CD4-positive, CD25-positive, alpha-beta regulatory T cell (primary cell): ENCODE results near the gene SPINT2. TPM values are rescaled to one million over a fixed set of nuclear protein-coding genes. Genes with fewer than 3 reads are reported as not detected.

Experiments
- ATAC-seq, 2 donors: fragments of 150-1000 bp; cut with Tn5 transposase; one replicate each; pipeline ENCODE4 v1.10.0; 2021; ENCODE audit warnings: low read depth in 2 of 2, moderate number of reproducible peaks in 2 of 2, moderate library complexity in 1 of 2
- DNase-seq, 3 donors: peaks; one replicate each; pipeline versions ENCODE4 v3.0.0 to v3.0.0-alpha.2; 2012 to 2022; ENCODE audit warnings: mixed read lengths in 1 of 3
- H3K27ac ChIP-seq: one replicate; pipeline ENCODE4 v1.7.0; 2013; ENCODE audit warnings: mild to moderate bottlenecking, low read length; ENCODE audit not compliant: insufficient read depth, poor library complexity, severe bottlenecking
- H3K27me3 ChIP-seq: one replicate; pipeline ENCODE4 v1.7.0; 2013; ENCODE audit warnings: low read length; ENCODE audit not compliant: control insufficient read depth, insufficient read depth
- H3K36me3 ChIP-seq: one replicate; pipeline ENCODE4 v1.7.0; 2013; ENCODE audit warnings: mild to moderate bottlenecking, low read length, moderate library complexity; ENCODE audit not compliant: control insufficient read depth, insufficient read depth
- H3K4me1 ChIP-seq: 2 replicates; pipeline ENCODE4 v1.7.0; 2013; ENCODE audit warnings: mild to moderate bottlenecking, low read length; ENCODE audit not compliant: insufficient read depth, control insufficient read depth, poor library complexity, severe bottlenecking
- H3K4me3 ChIP-seq: one replicate; pipeline ENCODE4 v1.7.0; 2013; ENCODE audit warnings: low read depth, mild to moderate bottlenecking, low read length, moderate library complexity
- H3K9me3 ChIP-seq, 2 experiments: 1 replicate in 1 of 2; 2 replicates in 1 of 2; pipeline ENCODE4 v1.7.0; 2013; ENCODE audit warnings: low read length in 2 of 2, mild to moderate bottlenecking in 1 of 2, moderate library complexity in 1 of 2; ENCODE audit not compliant: control insufficient read depth in 2 of 2
- H3K27ac Mint-ChIP-seq, 3 donors: one replicate each; pipeline ENCODE4 v1.8.0; 2020 to 2022; ENCODE audit warnings: mild to moderate bottlenecking in 3 of 3, mixed read lengths in 3 of 3, moderate library complexity in 2 of 3
- H3K27me3 Mint-ChIP-seq: one replicate; pipeline ENCODE4 v1.8.0; 2022; ENCODE audit warnings: mild to moderate bottlenecking, mixed read lengths
- H3K36me3 Mint-ChIP-seq: one replicate; pipeline ENCODE4 v1.8.0; 2020; ENCODE audit warnings: mixed read lengths
- H3K4me1 Mint-ChIP-seq, 4 donors: one replicate each; pipeline ENCODE4 v1.8.0; 2020 to 2022; ENCODE audit warnings: mixed read lengths in 4 of 4, mild to moderate bottlenecking in 1 of 4
- H3K4me3 Mint-ChIP-seq, 4 donors: one replicate each; pipeline ENCODE4 v1.8.0; 2020 to 2022; ENCODE audit warnings: mild to moderate bottlenecking in 4 of 4, mixed read lengths in 4 of 4, moderate library complexity in 3 of 4
- H3K9me3 Mint-ChIP-seq, 7 donors: one replicate each; pipeline ENCODE4 v1.8.0; 2020 to 2022; ENCODE audit warnings: mixed read lengths in 7 of 7, mild to moderate bottlenecking in 3 of 7, moderate library complexity in 2 of 7
- polyA plus RNA-seq, 4 donors: library from polyadenylated mRNA; unstranded; fragments of 300-500 nt; fragmentation: Illumina TruSeq; gene quantifications; one replicate each; pipeline ENCODE4 v1.2.3, GENCODE V29; 2021
- total RNA-seq: library from RNA; stranded (reverse); gene quantifications from one replicate; pipeline ENCODE4 v1.2.3, GENCODE V29; 2022

SPINT2 gene
- total and polyA plus RNA-seq, 5 donors from 2014 or later, result 15.6 to 70.4 (median 40.0) TPM

GRCh38 chr19:38276942-38277517 is 12.7 kb downstream of the SPINT2 start:
- no peaks in the 10 kb centered on the region for H3K9me3 ChIP-seq
- H3K36me3 ChIP-seq, result no peaks in the 10 kb centered on the region
- ATAC-seq (no peak), DNase-seq (no peak)
- no peak overlapping the region for H3K4me3 ChIP-seq
- no peak overlapping the region for H3K27ac ChIP-seq
- H3K27ac Mint-ChIP-seq, result no peak overlapping the region
- H3K9me3 Mint-ChIP-seq, result no peaks in the 10 kb centered on the region
- peaks cover 10% of the 10 kb centered on the region for H3K36me3 Mint-ChIP-seq
- H3K27me3 Mint-ChIP-seq, result no peaks in the 10 kb centered on the region
- peaks cover 0 to 5% (median 2%) of the 10 kb centered on the region in 4 donors for H3K4me1 Mint-ChIP-seq
- H3K27me3 ChIP-seq, result no peaks in the 10 kb centered on the region
- H3K4me1 ChIP-seq, result peaks cover 5% of the 10 kb centered on the region
- H3K4me3 Mint-ChIP-seq, result no peak overlapping the region

GRCh38 chr19:38277549-38277948 is 13.2 kb downstream of the SPINT2 start:
- H3K36me3 ChIP-seq, result no peaks in the 10 kb centered on the region
- no peak overlapping the region for H3K4me3 Mint-ChIP-seq
- no peak for DNase-seq
- H3K36me3 Mint-ChIP-seq, result peaks cover 10% of the 10 kb centered on the region
- no peaks in the 10 kb centered on the region for H3K27me3 Mint-ChIP-seq
- H3K9me3 ChIP-seq, result no peaks in the 10 kb centered on the region
- no peaks in the 10 kb centered on the region for H3K9me3 Mint-ChIP-seq
- H3K4me1 ChIP-seq, result peaks cover 8% of the 10 kb centered on the region
- H3K27ac Mint-ChIP-seq, result no peak overlapping the region
- H3K4me1 Mint-ChIP-seq, result peaks cover 0 to 11% (median 3%) of the 10 kb centered on the region in 4 donors
- no peak for ATAC-seq
- H3K27ac ChIP-seq, result no peak overlapping the region
- no peak overlapping the region for H3K4me3 ChIP-seq
- H3K27me3 ChIP-seq, result no peaks in the 10 kb centered on the region

GRCh38 chr19:38277969-38278680 is 13.8 kb downstream of the SPINT2 start:
- no peaks in the 10 kb centered on the region for H3K27me3 Mint-ChIP-seq
- Histone ChIP-seq H3K4me1 (peaks cover 8% of the 10 kb centered on the region), H3K27me3 (no peaks in the 10 kb centered on the region), H3K4me3 (no peak overlapping the region), H3K27ac (no peak overlapping the region), H3K9me3 (no peaks in the 10 kb centered on the region), H3K36me3 (no peaks in the 10 kb centered on the region)
- ATAC-seq, result no peak
- peaks cover 10% of the 10 kb centered on the region for H3K36me3 Mint-ChIP-seq
- no peaks in the 10 kb centered on the region for H3K9me3 Mint-ChIP-seq
- H3K27ac Mint-ChIP-seq, result no peak overlapping the region
- H3K4me1 Mint-ChIP-seq, result peaks cover 0 to 12% (median 3%) of the 10 kb centered on the region in 4 donors
- DNase-seq, result no peak
- H3K4me3 Mint-ChIP-seq, result no peak overlapping the region

- peaks cover 6% of the 10 kb centered on the region for H3K36me3 Mint-ChIP-seq
Measured at GRCh38 chr19:38278751-38279150, 14.4 kb downstream of the SPINT2 start.

GRCh38 chr19:38280030-38280921 is 15.9 kb downstream of the SPINT2 start:
- Mint-ChIP-seq H3K27me3 (no peaks in the 10 kb centered on the region), H3K27ac (peak overlapping the region in 1 of 3 donors; percentile 59)
- no peaks in the 10 kb centered on the region for H3K27me3 ChIP-seq

More at GRCh38 chr19:38278751-38279150, 14.4 kb downstream of the SPINT2 start:
- H3K36me3 ChIP-seq, result no peaks in the 10 kb centered on the region
- ATAC-seq (no peak), DNase-seq (no peak)
- Mint-ChIP-seq H3K4me3 (no peak overlapping the region), H3K9me3 (no peaks in the 10 kb centered on the region), H3K27ac (no peak overlapping the region), H3K27me3 (no peaks in the 10 kb centered on the region), H3K4me1 (peaks cover 0 to 12% (median 3%) of the 10 kb centered on the region in 4 donors)
- no peak overlapping the region for H3K4me3 ChIP-seq
- no peaks in the 10 kb centered on the region for H3K27me3 ChIP-seq
- peaks cover 8% of the 10 kb centered on the region for H3K4me1 ChIP-seq
- H3K9me3 ChIP-seq, result no peaks in the 10 kb centered on the region
- H3K27ac ChIP-seq, result no peak overlapping the region

GRCh38 chr19:38281811-38282566 is 17.6 kb downstream of the SPINT2 start:
- H3K4me3 Mint-ChIP-seq, result no peak overlapping the region
- ATAC-seq (no peak), DNase-seq (no peak)
- Histone ChIP-seq H3K27ac (no peak overlapping the region), H3K36me3 (no peaks in the 10 kb centered on the region), H3K9me3 (no peaks in the 10 kb centered on the region), H3K4me3 (no peak overlapping the region), H3K4me1 (peaks cover 8% of the 10 kb centered on the region), H3K27me3 (no peaks in the 10 kb centered on the region)
- no peaks in the 10 kb centered on the region for H3K9me3 Mint-ChIP-seq
- H3K27me3 Mint-ChIP-seq, result no peaks in the 10 kb centered on the region
- peaks cover 0 to 12% (median 3%) of the 10 kb centered on the region in 4 donors for H3K4me1 Mint-ChIP-seq
- H3K36me3 Mint-ChIP-seq, result peaks cover 11% of the 10 kb centered on the region
- peak overlapping the region; percentile 36 to 42 (median 40) for H3K27ac Mint-ChIP-seq

More at GRCh38 chr19:38280030-38280921, 15.9 kb downstream of the SPINT2 start:
- no peaks in the 10 kb centered on the region for H3K36me3 ChIP-seq
- H3K9me3 ChIP-seq, result no peaks in the 10 kb centered on the region
- peaks cover 8% of the 10 kb centered on the region for H3K4me1 ChIP-seq
- no peak overlapping the region for H3K27ac ChIP-seq
- Mint-ChIP-seq H3K36me3 (peaks cover 5% of the 10 kb centered on the region), H3K4me1 (peaks cover 0 to 12% (median 3%) of the 10 kb centered on the region in 4 donors), H3K9me3 (no peaks in the 10 kb centered on the region), H3K4me3 (no peak overlapping the region)
- no peak for ATAC-seq
- no peak for DNase-seq
- no peak overlapping the region for H3K4me3 ChIP-seq

GRCh38 chr19:38283271-38283670 is 18.9 kb downstream of the SPINT2 start:
- H3K4me3 Mint-ChIP-seq, result no peak overlapping the region
- Histone ChIP-seq H3K36me3 (no peaks in the 10 kb centered on the region), H3K27ac (no peak overlapping the region), H3K9me3 (no peaks in the 10 kb centered on the region), H3K4me3 (no peak overlapping the region), H3K4me1 (peaks cover 8% of the 10 kb centered on the region), H3K27me3 (no peaks in the 10 kb centered on the region)
- H3K27ac Mint-ChIP-seq, result no peak overlapping the region
- H3K4me1 Mint-ChIP-seq, result peaks cover 0 to 12% (median 3%) of the 10 kb centered on the region in 4 donors
- no peak for ATAC-seq
- H3K9me3 Mint-ChIP-seq, result no peaks in the 10 kb centered on the region
- no peaks in the 10 kb centered on the region for H3K27me3 Mint-ChIP-seq
- H3K36me3 Mint-ChIP-seq, result peaks cover 11% of the 10 kb centered on the region
- no peak for DNase-seq
